IMR-90 (cell line): Measurements from ENCODE around the gene TMEM256. TPM values are rescaled to one million over a fixed set of nuclear protein-coding genes. Genes with fewer than 3 reads are reported as not detected.
"Not testable (repeated sequence)": the region's sequence is repeated elsewhere in the genome, so short reads cannot be mapped to it uniquely, and the experiment has no call there.

ENCODE experiments used
- ATAC-seq: fragments of 200-7000 bp; cut with Tn5 transposase; 2 replicates; pipeline ENCODE4 v1.9.1; 2020; ENCODE audit warnings: low read depth, mild to moderate bottlenecking, moderate library complexity
- BruUV-seq: library from RNA; stranded (reverse); fragments of 400-500 nt; replicated peaks from 2 replicates; lab custom pipeline; 2021; lab: Mats Ljungman, UMichigan
- CTCF ChIA-PET: fragments of 300-600 bp; formaldehyde crosslinking; extraction: SDS; loops from one replicate; lab custom pipeline; 2021; ENCODE audit warnings: antibody characterized with exemption; lab: Yijun Ruan, JAX
- POLR2A ChIA-PET: fragments of 300-600 bp; sonication (Branson Sonifier 250); formaldehyde crosslinking; loops from one replicate; lab custom pipeline; 2022; ENCODE audit warnings: antibody characterized with exemption; ENCODE audit not compliant: unreplicated experiment; lab: Charles Lee
- DNase-seq: peaks from one replicate; pipeline ENCODE4 v3.0.0; 2013
- H2AFZ ChIP-seq: replicated peaks from 2 replicates; pipeline ENCODE3; 2013; ENCODE audit warnings: low read length, mild to moderate bottlenecking; ENCODE audit not compliant: poor library complexity
- H2AK5ac ChIP-seq: 2 replicates; pipeline ENCODE4 v1.6.1; 2013; ENCODE audit warnings: low read depth, low read length, inconsistent platforms
- H2AK9ac ChIP-seq: replicated peaks from 2 replicates; pipeline ENCODE3; 2013; ENCODE audit warnings: mild to moderate bottlenecking, low read depth, low read length, moderate library complexity; ENCODE audit not compliant: poor library complexity
- H2BK120ac ChIP-seq: 2 replicates; pipeline ENCODE4 v1.6.1; 2013; ENCODE audit warnings: low read depth, low read length, inconsistent platforms
- H2BK15ac ChIP-seq: 3 replicates; pipeline ENCODE4 v1.6.1; 2013; ENCODE audit warnings: low read depth, low read length, inconsistent platforms
- H2BK20ac ChIP-seq: 2 replicates; pipeline ENCODE4 v1.6.1; 2013; ENCODE audit warnings: low read depth, mild to moderate bottlenecking, inconsistent platforms, low read length, moderate library complexity
- H2BK5ac ChIP-seq: 2 replicates; pipeline ENCODE4 v1.6.1; 2013; ENCODE audit warnings: mild to moderate bottlenecking, low read depth, low read length, inconsistent platforms; ENCODE audit not compliant: poor library complexity, severe bottlenecking
- H3K14ac ChIP-seq: replicated peaks from 2 replicates; pipeline ENCODE4 v1.6.1; 2013; ENCODE audit warnings: low read depth, low read length, inconsistent platforms
- H3K18ac ChIP-seq: 2 replicates; pipeline ENCODE4 v1.6.1; 2013; ENCODE audit warnings: low read depth, low read length, control low read depth
- H3K23ac ChIP-seq: 2 replicates; pipeline ENCODE4 v1.6.1; 2013; ENCODE audit warnings: low read depth, low read length, inconsistent platforms
- H3K27ac ChIP-seq: 2 replicates; pipeline ENCODE4 v1.5.1; 2013; ENCODE audit warnings: mild to moderate bottlenecking, control low read depth, low read length; ENCODE audit not compliant: insufficient read depth
- H3K27me3 ChIP-seq: 2 replicates; pipeline ENCODE4 v1.6.1; 2013; ENCODE audit warnings: low read length; ENCODE audit not compliant: control insufficient read depth, insufficient read depth
- H3K36me3 ChIP-seq: 2 replicates; pipeline ENCODE4 v1.6.1; 2013; ENCODE audit warnings: low read length, mixed read lengths; ENCODE audit not compliant: control insufficient read depth, insufficient read depth
- H3K4ac ChIP-seq: 2 replicates; pipeline ENCODE4 v1.6.1; 2013; ENCODE audit warnings: low read depth, low read length, inconsistent platforms
- H3K4me1 ChIP-seq: 2 replicates; pipeline ENCODE4 v1.6.1; 2013; ENCODE audit warnings: low read length, mixed read lengths; ENCODE audit not compliant: control insufficient read depth, insufficient read depth
- H3K4me2 ChIP-seq: 2 replicates; pipeline ENCODE4 v1.6.1; 2013; ENCODE audit warnings: low read depth, mild to moderate bottlenecking, control low read depth, low read length, moderate library complexity
- H3K4me3 ChIP-seq: 2 replicates; pipeline ENCODE4 v1.5.1; 2013; ENCODE audit warnings: low read depth, mild to moderate bottlenecking, control low read depth, low read length, moderate library complexity; ENCODE audit not compliant: insufficient read depth
- H3K56ac ChIP-seq: 2 replicates; pipeline ENCODE4 v1.6.1; 2013; ENCODE audit warnings: low read length, inconsistent platforms; ENCODE audit not compliant: insufficient read depth; ENCODE audit errors: extremely low read depth
- H3K79me1 ChIP-seq, 2 experiments: 2 replicates each; pipeline ENCODE4 v1.6.1; 2013; ENCODE audit warnings: low read length in 2 of 2, inconsistent platforms in 1 of 2, low read depth in 1 of 2
- H3K9ac ChIP-seq: 2 replicates; pipeline ENCODE4 v1.6.1; 2013; ENCODE audit warnings: low read depth, low read length, control low read depth
- H3K9me1 ChIP-seq: 2 replicates; pipeline ENCODE4 v1.6.1; 2013; ENCODE audit warnings: low read length, inconsistent platforms; ENCODE audit not compliant: insufficient read depth
- H3K9me3 ChIP-seq: 2 replicates; pipeline ENCODE4 v1.6.1; 2013; ENCODE audit warnings: low read length; ENCODE audit not compliant: control insufficient read depth, insufficient read depth
- H4K20me1 ChIP-seq: 2 replicates; pipeline ENCODE4 v1.6.1; 2013; ENCODE audit warnings: low read length, inconsistent platforms; ENCODE audit not compliant: insufficient read depth
- H4K5ac ChIP-seq: 2 replicates; pipeline ENCODE4 v1.6.1; 2013; ENCODE audit warnings: mild to moderate bottlenecking, low read depth, low read length, control low read depth
- H4K8ac ChIP-seq, 2 experiments: 2 replicates each; pipeline ENCODE4 v1.6.1; 2013; ENCODE audit warnings: low read depth in 2 of 2, low read length in 2 of 2, control low read depth in 1 of 2, inconsistent platforms in 1 of 2
- H4K91ac ChIP-seq: 2 replicates; pipeline ENCODE4 v1.6.1; 2013; ENCODE audit warnings: low read depth, low read length, inconsistent platforms; ENCODE audit not compliant: insufficient read depth
- WGBS, 2 experiments: methylation state at CpG; one replicate each; pipeline versions ENCODE4 v1.1.5 to v1.1.7; 2013; ENCODE audit warnings: missing lambda C conversion rate in 2 of 2; ENCODE audit not compliant: insufficient read length in 1 of 2; ENCODE audit errors: extremely low coverage in 2 of 2; 5-methylcytosine and 5-hydroxymethylcytosine counted together
- dilution Hi-C: fragments of 300-500 bp; cut with HindIII; formaldehyde crosslinking; loops from one replicate; pipeline ENCODE4 v1.14.3; 2018; ENCODE audit warnings: low sequenced_read_pairs; ENCODE audit not compliant: unreplicated experiment
- in situ Hi-C: fragments of 300-500 bp; cut with MboI; formaldehyde crosslinking; loops from 3 replicates; pipeline ENCODE4 v1.14.3; 2019; ENCODE audit warnings: low sequenced_read_pairs, inconsistent platforms, mixed read lengths
- intact Hi-C: fragments of 100-400 bp; cut with micrococcal nuclease; formaldehyde crosslinking; loops from 2 replicates; pipeline ENCODE4 v1.10.0; 2022
- polyA plus RNA-seq, 3 experiments: library from polyadenylated mRNA; depleted of rRNA; stranded (reverse); fragments of >200 nt; gene quantifications; 2 replicates each; pipeline ENCODE4 v1.2.3, GENCODE V29; 2012; ENCODE audit warnings: low replicate concordance in 1 of 3
- total RNA-seq: library from RNA; depleted of rRNA; stranded (reverse); fragments of >200 nt; gene quantifications from 2 replicates; pipeline ENCODE4 v1.2.3, GENCODE V29; 2012

Gene TMEM256
- total and polyA plus RNA-seq, 2 of the 4 experiments (the other 2 are of a cell fraction), result 38.4 to 174 TPM

GRCh38 chr17:7365963-7366362 lies 37.9 kb downstream of the TMEM256 start:
- DNase-seq, H3K18ac ChIP-seq, CTCF ChIA-PET, H4K5ac ChIP-seq, in situ Hi-C loops, H3K14ac ChIP-seq, intact Hi-C loops, H2BK120ac ChIP-seq, ATAC-seq, H4K91ac ChIP-seq, H4K8ac ChIP-seq, H2AK9ac ChIP-seq, H2AK5ac ChIP-seq, H2BK5ac ChIP-seq, H3K9me1 ChIP-seq, H3K4ac ChIP-seq, H3K79me1 ChIP-seq, H3K9me3 ChIP-seq, H4K20me1 ChIP-seq, H2AFZ ChIP-seq, dilution Hi-C loops, BruUV-seq, H2BK15ac ChIP-seq, POLR2A ChIA-PET, H3K27ac ChIP-seq, H3K56ac ChIP-seq, H3K23ac ChIP-seq, H2BK20ac ChIP-seq, H3K9ac ChIP-seq, H3K36me3 ChIP-seq, H3K4me1 ChIP-seq, H3K4me2 ChIP-seq, H3K4me3 ChIP-seq: not testable (repeated sequence)
- peaks cover 22% of the 10 kb centered on the region for H3K27me3 ChIP-seq
- no CpG with 5 or more reads among the region's 7 CpGs for WGBS, 2 experiments
